ACC112 (cell line): ENCODE results near the gene GCHFR.

Experiments
- H2AFZ ChIP-seq: fragments of 200-600 bp; sonication (generic); one replicate; pipeline ENCODE4 v1.6.0; 2017; ENCODE audit warnings: antibody characterized with exemption, low read length; ENCODE audit not compliant: unreplicated experiment
- H3K27ac ChIP-seq: fragments of 200-600 bp; sonication (generic); 2 replicates; pipeline ENCODE4 v1.5.1; 2014; ENCODE audit warnings: low read depth, mild to moderate bottlenecking, antibody characterized with exemption, low read length, moderate library complexity
- H3K27me3 ChIP-seq: fragments of 200-600 bp; sonication (generic); 2 replicates; pipeline ENCODE4 v1.6.1; 2014; ENCODE audit warnings: mild to moderate bottlenecking, antibody characterized with exemption, low read length, moderate library complexity, mixed read lengths; ENCODE audit not compliant: insufficient read depth
- H3K36me3 ChIP-seq: fragments of 200-600 bp; sonication (generic); 2 replicates; pipeline ENCODE4 v1.6.1; 2016; ENCODE audit warnings: mild to moderate bottlenecking, antibody characterized with exemption, low read length, moderate library complexity, mixed read lengths; ENCODE audit not compliant: insufficient read depth
- H3K4me1 ChIP-seq: fragments of 200-600 bp; sonication (generic); one replicate; pipeline ENCODE4 v1.6.1; 2016; ENCODE audit warnings: low read length, mixed read lengths; ENCODE audit not compliant: insufficient read depth, unreplicated experiment, control insufficient read depth
- H3K4me3 ChIP-seq: fragments of 200-600 bp; sonication (generic); 2 replicates; pipeline ENCODE4 v1.5.1; 2014; ENCODE audit warnings: mild to moderate bottlenecking, low read depth, low read length
- H3K79me2 ChIP-seq: fragments of 200-600 bp; sonication (generic); one replicate; pipeline ENCODE4 v1.6.0; 2016; ENCODE audit warnings: low read length; ENCODE audit not compliant: control insufficient read depth, unreplicated experiment, insufficient read depth

Gene GCHFR

GRCh38 chr15:40754883-40755811 lies 8.7 kb upstream of the GCHFR start, which contains the start of gene RMDN3:
RMDN3 (minus strand) TSS chr15:40755254; CDS start chr15:40754783, 471 bp downstream.
- Histone ChIP-seq H3K27me3 (no peaks in the 10 kb centered on the region), H3K4me1 (peaks cover 4% of the 10 kb centered on the region), H3K79me2 (peaks cover 30% of the 10 kb centered on the region), H3K36me3 (no peaks in the 10 kb centered on the region), H3K27ac (peak within 1 kb of the TSS; percentile 67), H2AFZ (peak within 1 kb of the TSS; percentile 93), H3K4me3 (peak within 1 kb of the TSS; percentile 94)

DNA sequence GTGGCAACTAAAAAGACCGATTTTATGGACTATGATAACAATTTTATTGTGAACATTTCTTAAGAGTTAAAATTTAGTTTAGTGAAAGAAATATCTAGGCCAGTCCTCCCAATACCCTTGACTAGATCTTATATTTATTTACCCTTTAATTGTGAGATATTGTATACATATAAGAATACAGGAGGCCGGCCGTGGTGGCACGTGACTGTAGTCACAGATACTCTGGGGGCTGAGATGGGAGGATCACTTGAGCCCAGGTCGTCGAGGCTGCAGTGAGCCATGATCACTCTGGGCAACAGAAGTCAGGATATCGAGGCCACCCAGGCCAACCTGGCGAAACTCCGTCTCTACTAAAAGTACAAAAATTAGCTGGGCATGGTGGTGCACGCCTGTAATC lies 8.1 kb upstream of the GCHFR start:
- Histone ChIP-seq H3K36me3 (no peaks in the 10 kb centered on the region), H3K27ac (peak overlapping the region; percentile 67), H3K4me3 (peak overlapping the region; percentile 94), H3K27me3 (no peaks in the 10 kb centered on the region), H3K4me1 (peaks cover 4% of the 10 kb centered on the region), H2AFZ (peak overlapping the region; percentile 68), H3K79me2 (peaks cover 30% of the 10 kb centered on the region)

- Histone ChIP-seq H3K4me1 (peaks cover 4% of the 10 kb centered on the region), H3K27me3 (no peaks in the 10 kb centered on the region), H3K36me3 (no peaks in the 10 kb centered on the region), H3K4me3 (no peak overlapping the region), H2AFZ (no peak overlapping the region), H3K27ac (no peak overlapping the region), H3K79me2 (peaks cover 25% of the 10 kb centered on the region)
Measured at GRCh38 chr15:40756938-40757337, 6.9 kb upstream of the GCHFR start.

DNA sequence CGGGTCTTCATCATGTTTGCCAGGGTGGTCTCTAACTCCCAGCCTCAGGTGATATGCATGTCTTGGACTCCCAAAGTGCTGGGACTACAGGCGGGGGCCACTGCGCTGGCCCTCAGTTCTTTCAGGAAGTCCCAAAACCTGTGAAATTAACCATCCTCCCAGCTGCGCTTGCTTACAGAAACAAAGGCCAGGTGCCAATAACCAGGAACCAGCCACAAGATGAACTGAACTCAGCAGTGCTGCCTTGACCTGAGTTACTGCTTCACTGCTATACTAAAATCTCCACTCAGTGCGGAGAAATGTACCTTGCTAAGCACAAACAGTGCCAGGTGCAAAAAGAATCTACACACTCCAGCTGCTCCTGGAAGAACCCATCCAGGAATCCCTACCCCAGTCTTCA lies 3.9 kb upstream of the GCHFR start:
- H2AFZ ChIP-seq, result no peak overlapping the region
- H3K4me1 ChIP-seq, result peaks cover 11% of the 10 kb centered on the region
- H3K79me2 ChIP-seq, result no peaks in the 10 kb centered on the region
- H3K27ac ChIP-seq, result no peak overlapping the region
- no peaks in the 10 kb centered on the region for H3K36me3 ChIP-seq
- no peaks in the 10 kb centered on the region for H3K27me3 ChIP-seq
- no peak overlapping the region for H3K4me3 ChIP-seq

- H3K27ac ChIP-seq, result peak overlapping the region; percentile 11
- H3K27me3 ChIP-seq, result no peaks in the 10 kb centered on the region
- peaks cover 35% of the 10 kb centered on the region for H3K4me1 ChIP-seq
- H3K79me2 ChIP-seq, result no peaks in the 10 kb centered on the region
- peak overlapping the region; percentile 6 for H2AFZ ChIP-seq
- H3K4me3 ChIP-seq, result peak overlapping the region; percentile 68
- H3K36me3 ChIP-seq, result no peaks in the 10 kb centered on the region
Measured at GRCh38 chr15:40762919-40763800, 708 bp upstream of the GCHFR start.

GRCh38 chr15:40764629-40765103 lies 798 bp downstream of the GCHFR start:
- no peak overlapping the region for H2AFZ ChIP-seq
- no peaks in the 10 kb centered on the region for H3K27me3 ChIP-seq
- peak overlapping the region; percentile 68 for H3K4me3 ChIP-seq
- peak overlapping the region; percentile 44 for H3K27ac ChIP-seq
- H3K4me1 ChIP-seq, result peaks cover 44% of the 10 kb centered on the region
- H3K79me2 ChIP-seq, result no peaks in the 10 kb centered on the region
- no peaks in the 10 kb centered on the region for H3K36me3 ChIP-seq

GRCh38 chr15:40766194-40766815 lies 2.4 kb downstream of the GCHFR start:
- peaks cover 51% of the 10 kb centered on the region for H3K4me1 ChIP-seq
- no peak overlapping the region for H2AFZ ChIP-seq
- H3K79me2 ChIP-seq, result no peaks in the 10 kb centered on the region
- no peak overlapping the region for H3K27ac ChIP-seq
- H3K27me3 ChIP-seq, result no peaks in the 10 kb centered on the region
- no peaks in the 10 kb centered on the region for H3K36me3 ChIP-seq
- no peak overlapping the region for H3K4me3 ChIP-seq

DNA sequence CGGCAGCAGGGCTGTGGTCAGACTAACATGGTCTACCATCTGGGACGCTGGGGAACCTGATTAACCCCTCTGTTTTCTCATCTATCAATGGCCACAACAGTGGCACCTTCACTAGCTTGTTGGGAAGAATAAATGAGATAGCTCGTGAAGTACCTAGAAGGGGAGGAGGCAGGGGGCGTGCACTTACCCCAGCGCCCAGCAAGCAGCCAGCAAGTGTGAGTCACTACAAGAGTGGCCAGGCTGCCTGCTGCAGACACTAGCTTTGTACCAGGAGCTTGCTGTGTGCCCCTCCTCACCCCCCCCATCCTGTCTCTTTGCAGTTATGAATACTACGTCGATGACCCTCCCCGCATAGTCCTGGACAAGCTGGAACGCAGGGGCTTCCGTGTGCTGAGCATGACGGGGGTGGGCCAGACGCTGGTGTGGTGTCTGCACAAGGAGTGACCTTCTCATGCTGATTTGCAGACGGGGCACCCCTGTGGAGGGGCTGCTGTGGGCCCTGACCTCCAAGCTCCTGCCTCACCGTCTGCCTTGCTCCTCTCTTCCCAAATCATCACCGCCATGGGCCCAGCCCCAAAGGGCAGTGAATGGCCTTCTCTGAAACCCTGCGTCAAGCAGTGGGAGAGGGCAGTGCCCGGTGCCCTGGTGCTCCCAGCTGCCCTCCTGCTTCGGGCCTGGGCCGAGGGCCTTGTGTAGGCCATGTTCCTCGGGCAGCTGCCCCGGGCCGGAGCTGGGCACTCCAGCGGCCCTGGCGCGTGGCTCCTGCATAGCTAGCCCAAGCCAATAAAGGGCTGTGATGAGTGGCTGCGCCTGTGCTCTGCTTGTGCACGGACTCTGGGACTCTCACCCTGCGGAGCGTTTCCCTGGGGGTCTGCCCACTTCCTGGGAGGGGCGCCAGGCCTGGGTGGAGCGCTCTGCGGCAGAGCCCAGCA lies 3.3 kb downstream of the GCHFR start:
- Histone ChIP-seq H3K27ac (no peak overlapping the region), H3K4me1 (peaks cover 51% of the 10 kb centered on the region)

DNA sequence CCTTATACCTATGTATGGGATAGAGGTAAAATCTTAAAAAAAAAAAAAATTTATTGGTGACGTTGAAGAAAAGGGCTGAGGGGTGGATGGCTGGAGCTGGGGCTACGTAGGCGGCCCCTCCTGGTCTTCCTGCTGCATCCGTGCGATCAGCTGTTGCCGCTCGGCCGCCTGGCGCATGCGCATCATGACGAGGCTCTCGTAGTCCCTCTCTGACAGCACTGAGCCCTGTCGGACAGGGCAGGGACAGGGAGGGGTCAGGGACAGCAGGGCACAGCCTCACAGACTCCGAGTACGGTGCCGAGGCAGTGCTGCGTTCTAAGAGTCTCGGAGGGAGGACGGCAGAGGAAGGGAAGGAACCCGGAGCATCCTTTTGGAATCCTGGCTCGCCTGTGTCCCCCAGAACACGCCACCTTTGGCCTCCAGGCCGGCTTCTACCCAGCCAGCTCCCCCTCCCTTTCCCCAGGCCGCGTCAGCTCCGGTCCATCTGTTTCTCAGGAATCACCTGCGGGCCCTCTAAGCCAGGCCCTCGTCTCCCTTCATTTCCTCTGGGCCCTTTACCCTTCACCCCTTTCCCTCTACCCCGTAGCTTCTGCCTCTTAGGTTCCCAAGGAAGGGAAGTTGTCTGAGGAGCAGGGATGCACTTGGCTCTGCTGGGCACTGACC lies 4.1 kb downstream of the GCHFR start:
- no peaks in the 10 kb centered on the region for H3K79me2 ChIP-seq
- no peaks in the 10 kb centered on the region for H3K27me3 ChIP-seq
- no peak overlapping the region for H2AFZ ChIP-seq
- no peak overlapping the region for H3K27ac ChIP-seq
- peaks cover 46% of the 10 kb centered on the region for H3K4me1 ChIP-seq
- H3K4me3 ChIP-seq, result no peak overlapping the region
- no peaks in the 10 kb centered on the region for H3K36me3 ChIP-seq

More for the DNA sequence above, 3.3 kb downstream of the GCHFR start:
- no peaks in the 10 kb centered on the region for H3K79me2 ChIP-seq
- H3K4me3 ChIP-seq, result no peak overlapping the region
- H2AFZ ChIP-seq, result no peak overlapping the region
- no peaks in the 10 kb centered on the region for H3K27me3 ChIP-seq
- H3K36me3 ChIP-seq, result no peaks in the 10 kb centered on the region
